K562 (cell line): ENCODE results near the gene NF2. TPM values are rescaled to one million over a fixed set of nuclear protein-coding genes. Genes with fewer than 3 reads are reported as not detected.

Source experiments
- CCAR2 ChIP-seq: fragments of 200-400 bp; formaldehyde crosslinking; IDR thresholded peaks from 2 replicates; pipeline ENCODE4 v1.6.1; 2017; ENCODE audit warnings: mild to moderate bottlenecking, low read depth, low read length
- E2F3 ChIP-seq: fragments of 250-450 bp; sonication (Bioruptor Pico); IDR thresholded peaks from 2 replicates; pipeline ENCODE4 v1.4.0; 2020; ENCODE audit warnings: mild to moderate bottlenecking
- ETS2 ChIP-seq: IDR thresholded peaks from 2 replicates; pipeline ENCODE4 v1.6.1; 2016; ENCODE audit warnings: borderline replicate concordance, missing genetic modification characterization, mild to moderate bottlenecking, moderate library complexity, missing compliant biosample characterization; ENCODE audit not compliant: poor library complexity, severe bottlenecking
- GABPB2 ChIP-seq: fragments of 250-450 bp; sonication (Bioruptor Pico); conservative IDR thresholded peaks from 2 replicates; pipeline ENCODE4 v1.5.1; 2021; ENCODE audit warnings: mild to moderate bottlenecking
- HOXB6 ChIP-seq: fragments of 250-450 bp; sonication (Bioruptor Pico); IDR thresholded peaks from 2 replicates; pipeline ENCODE4 v1.5.1; 2022; ENCODE audit warnings: mild to moderate bottlenecking, borderline replicate concordance
- KLF1 ChIP-seq: fragments of 450-650 bp; IDR thresholded peaks from 2 replicates; pipeline ENCODE4 v1.6.1; 2016; ENCODE audit warnings: missing genetic modification characterization, missing compliant biosample characterization
- MEIS2 ChIP-seq: fragments of 450-650 bp; IDR thresholded peaks from 2 replicates; pipeline ENCODE4 v1.6.1; 2014; ENCODE audit warnings: mild to moderate bottlenecking; ENCODE audit not compliant: partially characterized antibody
- MYNN ChIP-seq, 2 experiments: sonication (generic); formaldehyde crosslinking in 1 of 2; IDR thresholded peaks; 2 replicates each; pipeline versions ENCODE4 v1.5.0 to v1.6.1; 2016 to 2020; ENCODE audit warnings: antibody characterized with exemption in 1 of 2, missing genetic modification reagents in 1 of 2
- NELFE ChIP-seq: IDR thresholded peaks from 2 replicates; pipeline ENCODE4 v1.6.1; 2011; ENCODE audit warnings: mild to moderate bottlenecking; ENCODE audit not compliant: insufficient read depth, insufficient read length
- OTX1 ChIP-seq: fragments of 450-650 bp; formaldehyde crosslinking; IDR thresholded peaks from 2 replicates; pipeline ENCODE4 v1.4.0; 2022; ENCODE audit warnings: mild to moderate bottlenecking
- SAFB ChIP-seq: fragments of 200-400 bp; formaldehyde crosslinking; IDR thresholded peaks from 2 replicates; pipeline ENCODE4 v1.6.1; 2017; ENCODE audit warnings: low read depth, low read length, borderline replicate concordance
- SRSF3 ChIP-seq: fragments of 200-400 bp; formaldehyde crosslinking; IDR thresholded peaks from 2 replicates; pipeline ENCODE4 v1.6.1; 2016; ENCODE audit warnings: mild to moderate bottlenecking, low read length, moderate library complexity; ENCODE audit not compliant: insufficient read depth
- ZKSCAN1 ChIP-seq: fragments of 150-350 bp; IDR thresholded peaks from 2 replicates; pipeline ENCODE4 v1.6.1; 2016; ENCODE audit warnings: low read depth, low read length
- ZNF143 ChIP-seq: sonication (generic); formaldehyde crosslinking; IDR thresholded peaks from 2 replicates; pipeline ENCODE4 v1.9.0; 2022; ENCODE audit warnings: mild to moderate bottlenecking, missing genetic modification reagents
- ZNF174 ChIP-seq: fragments of 250-450 bp; sonication (Bioruptor Pico); IDR thresholded peaks from 2 replicates; pipeline ENCODE4 v1.4.0; 2020; ENCODE audit warnings: mild to moderate bottlenecking
- ZNF57 ChIP-seq: fragments of 450-650 bp; formaldehyde crosslinking; IDR thresholded peaks from 2 replicates; pipeline ENCODE4 v1.4.0; 2020; ENCODE audit warnings: mild to moderate bottlenecking, moderate library complexity
- ZNF589 ChIP-seq: fragments of 200-800 bp; sonication (Bioruptor generic); IDR thresholded peaks from 2 replicates; pipeline ENCODE4 v1.6.1; 2016; ENCODE audit warnings: low read depth, missing genetic modification characterization, missing compliant biosample characterization
- ZNF76 ChIP-seq: fragments of 250-450 bp; sonication (Bioruptor Pico); IDR thresholded peaks from 2 replicates; pipeline ENCODE4 v1.4.0; 2020; ENCODE audit warnings: mild to moderate bottlenecking, moderate library complexity, borderline replicate concordance
- polyA plus RNA-seq, 8 experiments: library from polyadenylated mRNA; depleted of rRNA in 4 of 8; stranded (reverse) in 5 of 8; unstranded in 3 of 8; fragments of >200 nt; fragmentation: Nextera tagmentation in 2 of 8; fragmentation: Illumina TruSeq in 1 of 8; extraction: Ambion mirVana in 2 of 8; extraction: Trizol in 1 of 8; gene quantifications; 2 replicates each; pipeline versions ENCODE4 v1.2.1 to v1.2.3, GENCODE V29; 2011 to 2014; ENCODE audit warnings: inconsistent platforms in 1 of 8, missing spikeins in 1 of 8
- total RNA-seq, 7 experiments: library from RNA; depleted of rRNA in 6 of 7; stranded (reverse); fragments of >200 nt in 6 of 7; fragmentation: Illumina TruSeq in 2 of 7; extraction: Trizol in 2 of 7; gene quantifications; 2 replicates each; pipeline versions ENCODE4 v1.2.1 to v1.2.3, GENCODE V29; 2011 to 2021; ENCODE audit warnings: low replicate concordance in 1 of 7
- TF ChIP-seq, protein P1 (sequence below): fragments of 250-450 bp; sonication (Bioruptor Pico); IDR thresholded peaks from 2 replicates; pipeline ENCODE4 v1.9.0; 2021; ENCODE audit warnings: mild to moderate bottlenecking, inconsistent platforms
- TF ChIP-seq, protein P2 (sequence below): fragments of 450-650 bp; formaldehyde crosslinking; IDR thresholded peaks from 2 replicates; pipeline ENCODE4 v1.4.0; 2020; ENCODE audit warnings: mild to moderate bottlenecking, mixed read lengths
- TF ChIP-seq, protein P3 (sequence below): IDR thresholded peaks from 2 replicates; pipeline ENCODE4 v1.6.1; 2011; ENCODE audit not compliant: insufficient read length; ENCODE audit errors: extremely low read depth
- TF ChIP-seq, protein P4 (sequence below): sonication (generic); formaldehyde crosslinking; IDR thresholded peaks from 2 replicates; pipeline ENCODE4 v1.8.0; 2022; ENCODE audit warnings: mild to moderate bottlenecking, missing genetic modification reagents, borderline replicate concordance

The NF2 gene
- total and polyA plus RNA-seq, 9 of the 15 experiments (the other 6 are each of a cell fraction or from before 2014, with no cell fraction given) = 2.2 to 32.5 (median 15.2) TPM

DNA sequence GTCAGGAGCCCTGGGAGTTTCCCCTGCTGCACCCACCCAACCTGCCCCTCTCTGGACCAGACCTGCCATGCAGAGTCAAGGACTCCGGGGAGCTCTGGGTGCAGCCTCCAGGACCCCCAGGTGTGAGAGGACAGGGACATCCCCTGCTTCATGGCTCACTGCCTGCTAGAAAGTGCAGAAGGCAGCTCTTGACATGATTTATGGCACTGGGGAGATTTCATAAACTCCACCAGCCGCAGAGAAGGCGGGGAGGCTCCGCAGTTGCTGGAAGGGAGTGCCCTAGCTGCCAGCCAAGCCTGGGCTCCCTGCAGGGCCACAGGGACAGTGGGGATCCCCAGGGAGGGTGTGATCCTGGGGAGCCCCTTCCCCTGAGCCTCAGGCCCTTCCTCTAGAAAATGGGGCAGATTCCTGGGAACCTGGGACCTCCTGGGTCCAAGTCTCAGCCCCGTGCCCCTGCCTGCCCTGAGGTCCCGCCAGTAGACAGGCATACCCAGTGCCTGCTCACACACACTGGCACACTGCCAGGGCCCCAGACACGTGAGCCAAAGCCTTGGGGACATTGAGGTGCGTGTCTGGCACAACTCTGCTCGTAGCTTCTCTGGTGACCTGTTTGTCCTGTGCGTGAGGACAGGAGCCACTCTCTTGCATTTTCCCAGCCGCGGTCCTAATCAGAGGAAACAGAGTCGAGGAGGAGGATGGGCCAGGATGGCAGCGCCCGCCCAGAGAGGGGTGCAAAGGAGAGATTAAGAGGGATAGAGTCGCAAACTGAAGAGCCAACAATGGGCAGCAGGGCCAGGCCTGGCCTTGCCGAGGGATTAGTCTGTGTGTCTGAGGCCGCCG is 130.1 kb downstream of the NF2 start (continued):
- no peak for TF ChIP-seq MYNN (IDR thresholded peaks at IDR 0.05)
- no peak for TF ChIP-seq MYNN (CRISPR knock-in tag; IDR thresholded peaks at IDR 0.05)
- no peak for TF ChIP-seq E2F3
- TF ChIP-seq ZNF143 (CRISPR knock-in tag) = no peak
- TF ChIP-seq, protein P1, sequence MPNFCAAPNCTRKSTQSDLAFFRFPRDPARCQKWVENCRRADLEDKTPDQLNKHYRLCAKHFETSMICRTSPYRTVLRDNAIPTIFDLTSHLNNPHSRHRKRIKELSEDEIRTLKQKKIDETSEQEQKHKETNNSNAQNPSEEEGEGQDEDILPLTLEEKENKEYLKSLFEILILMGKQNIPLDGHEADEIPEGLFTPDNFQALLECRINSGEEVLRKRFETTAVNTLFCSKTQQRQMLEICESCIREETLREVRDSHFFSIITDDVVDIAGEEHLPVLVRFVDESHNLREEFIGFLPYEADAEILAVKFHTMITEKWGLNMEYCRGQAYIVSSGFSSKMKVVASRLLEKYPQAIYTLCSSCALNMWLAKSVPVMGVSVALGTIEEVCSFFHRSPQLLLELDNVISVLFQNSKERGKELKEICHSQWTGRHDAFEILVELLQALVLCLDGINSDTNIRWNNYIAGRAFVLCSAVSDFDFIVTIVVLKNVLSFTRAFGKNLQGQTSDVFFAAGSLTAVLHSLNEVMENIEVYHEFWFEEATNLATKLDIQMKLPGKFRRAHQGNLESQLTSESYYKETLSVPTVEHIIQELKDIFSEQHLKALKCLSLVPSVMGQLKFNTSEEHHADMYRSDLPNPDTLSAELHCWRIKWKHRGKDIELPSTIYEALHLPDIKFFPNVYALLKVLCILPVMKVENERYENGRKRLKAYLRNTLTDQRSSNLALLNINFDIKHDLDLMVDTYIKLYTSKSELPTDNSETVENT (CRISPR knock-in tag) = no peak
- no peak for TF ChIP-seq OTX1 (CRISPR knock-in tag)
- TF ChIP-seq, protein P2, sequence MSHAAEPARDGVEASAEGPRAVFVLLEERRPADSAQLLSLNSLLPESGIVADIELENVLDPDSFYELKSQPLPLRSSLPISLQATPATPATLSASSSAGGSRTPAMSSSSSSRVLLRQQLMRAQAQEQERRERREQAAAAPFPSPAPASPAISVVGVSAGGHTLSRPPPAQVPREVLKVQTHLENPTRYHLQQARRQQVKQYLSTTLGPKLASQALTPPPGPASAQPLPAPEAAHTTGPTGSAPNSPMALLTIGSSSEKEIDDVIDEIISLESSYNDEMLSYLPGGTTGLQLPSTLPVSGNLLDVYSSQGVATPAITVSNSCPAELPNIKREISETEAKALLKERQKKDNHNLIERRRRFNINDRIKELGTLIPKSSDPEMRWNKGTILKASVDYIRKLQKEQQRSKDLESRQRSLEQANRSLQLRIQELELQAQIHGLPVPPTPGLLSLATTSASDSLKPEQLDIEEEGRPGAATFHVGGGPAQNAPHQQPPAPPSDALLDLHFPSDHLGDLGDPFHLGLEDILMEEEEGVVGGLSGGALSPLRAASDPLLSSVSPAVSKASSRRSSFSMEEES (CRISPR knock-in tag) = no peak
- no peak for TF ChIP-seq ZNF76 (CRISPR knock-in tag)
- no peak for TF ChIP-seq ETS2 (tag)
- TF ChIP-seq, protein P3, sequence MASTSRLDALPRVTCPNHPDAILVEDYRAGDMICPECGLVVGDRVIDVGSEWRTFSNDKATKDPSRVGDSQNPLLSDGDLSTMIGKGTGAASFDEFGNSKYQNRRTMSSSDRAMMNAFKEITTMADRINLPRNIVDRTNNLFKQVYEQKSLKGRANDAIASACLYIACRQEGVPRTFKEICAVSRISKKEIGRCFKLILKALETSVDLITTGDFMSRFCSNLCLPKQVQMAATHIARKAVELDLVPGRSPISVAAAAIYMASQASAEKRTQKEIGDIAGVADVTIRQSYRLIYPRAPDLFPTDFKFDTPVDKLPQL = no peak
- TF ChIP-seq ZKSCAN1 = no peak
- TF ChIP-seq GABPB2 = no peak
- TF ChIP-seq KLF1 = no peak
- TF ChIP-seq SAFB = no peak
- no peak for TF ChIP-seq SRSF3
- TF ChIP-seq ZNF174 (CRISPR knock-in tag) = no peak
- TF ChIP-seq NELFE = no peak
- no peak for TF ChIP-seq ZNF589
- peak; percentile 92 for TF ChIP-seq MEIS2
- no peak for TF ChIP-seq ZNF57 (CRISPR knock-in tag)
- TF ChIP-seq CCAR2 = no peak
- TF ChIP-seq, protein P4, sequence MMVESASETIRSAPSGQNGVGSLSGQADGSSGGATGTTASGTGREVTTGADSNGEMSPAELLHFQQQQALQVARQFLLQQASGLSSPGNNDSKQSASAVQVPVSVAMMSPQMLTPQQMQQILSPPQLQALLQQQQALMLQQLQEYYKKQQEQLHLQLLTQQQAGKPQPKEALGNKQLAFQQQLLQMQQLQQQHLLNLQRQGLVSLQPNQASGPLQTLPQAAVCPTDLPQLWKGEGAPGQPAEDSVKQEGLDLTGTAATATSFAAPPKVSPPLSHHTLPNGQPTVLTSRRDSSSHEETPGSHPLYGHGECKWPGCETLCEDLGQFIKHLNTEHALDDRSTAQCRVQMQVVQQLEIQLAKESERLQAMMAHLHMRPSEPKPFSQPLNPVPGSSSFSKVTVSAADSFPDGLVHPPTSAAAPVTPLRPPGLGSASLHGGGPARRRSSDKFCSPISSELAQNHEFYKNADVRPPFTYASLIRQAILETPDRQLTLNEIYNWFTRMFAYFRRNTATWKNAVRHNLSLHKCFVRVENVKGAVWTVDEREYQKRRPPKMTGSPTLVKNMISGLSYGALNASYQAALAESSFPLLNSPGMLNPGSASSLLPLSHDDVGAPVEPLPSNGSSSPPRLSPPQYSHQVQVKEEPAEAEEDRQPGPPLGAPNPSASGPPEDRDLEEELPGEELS (CRISPR knock-in tag) = no peak
- TF ChIP-seq HOXB6 = no peak
